HG02798 (cell line): ENCODE results near the gene GPR75.
"Not testable (repeated sequence)": the region's sequence is repeated elsewhere in the genome, so short reads cannot be mapped to it uniquely, and the experiment has no call there.

Experiments
- ATAC-seq: cut with Tn5 transposase; IDR thresholded peaks from one replicate; pipeline ENCODE4 v1.9.1; 2021; ENCODE audit warnings: mild to moderate bottlenecking; ENCODE audit not compliant: unreplicated experiment, poor library complexity

The GPR75 gene

DNA sequence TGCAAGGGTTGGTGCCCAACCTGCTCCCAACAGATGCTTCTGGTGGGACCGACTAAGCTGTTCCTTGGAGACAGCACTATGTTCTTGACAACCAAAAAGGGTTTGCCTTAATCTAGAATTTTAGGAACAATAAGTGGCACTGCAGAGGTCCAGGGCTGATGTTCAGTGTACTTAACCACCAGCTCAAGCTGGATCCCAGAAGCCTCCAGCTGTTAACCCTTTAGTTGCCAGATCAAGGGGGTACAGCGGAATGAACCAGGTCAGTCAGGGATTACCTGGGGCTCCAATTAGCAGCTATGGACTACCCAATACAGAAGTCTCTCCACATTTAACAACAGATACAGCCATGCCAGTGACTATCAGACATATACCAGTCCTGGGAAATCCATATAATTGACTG, 3.5 kb downstream of the GPR75 start:
- no peak for ATAC-seq

DNA sequence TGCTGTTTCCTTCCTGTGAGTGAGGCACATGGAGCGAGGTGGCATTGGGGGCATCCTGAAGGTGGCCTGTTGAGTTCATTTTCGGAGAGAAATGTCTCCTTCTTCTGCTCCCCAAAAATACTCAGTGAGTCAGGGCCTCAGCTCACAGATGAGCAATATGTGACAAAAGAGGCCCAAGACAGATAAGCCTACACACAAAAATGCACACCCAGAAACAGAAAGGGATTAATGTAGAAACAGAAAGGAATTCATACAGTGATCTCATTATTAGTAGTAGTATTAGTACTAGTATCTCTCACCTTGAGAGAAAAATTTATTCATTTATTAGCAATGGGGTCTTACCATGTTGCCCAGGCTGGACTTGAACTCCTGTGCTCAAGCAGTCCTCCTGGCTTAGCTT, 5.1 kb downstream of the GPR75 start:
- ATAC-seq: peak; percentile 45

DNA sequence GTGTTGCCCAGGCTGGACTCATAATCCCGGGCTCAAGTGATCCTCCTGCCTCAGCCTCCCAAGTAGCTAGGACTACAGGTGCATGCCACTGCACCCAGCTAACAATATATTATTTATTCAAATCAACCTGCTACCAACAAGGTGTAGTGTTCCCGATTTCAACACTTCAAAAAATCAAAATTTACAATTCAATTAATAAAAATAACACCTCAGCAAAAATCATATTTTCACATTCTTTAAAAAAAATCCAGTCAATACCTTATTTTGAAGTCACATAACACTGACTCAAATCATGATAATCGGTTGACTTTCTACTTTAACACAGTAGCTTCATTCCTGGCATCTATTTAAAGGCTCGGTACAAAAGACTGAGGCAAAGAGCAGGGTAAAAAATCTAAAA, 7.2 kb downstream of the GPR75 start:
- ATAC-seq: no peak

DNA sequence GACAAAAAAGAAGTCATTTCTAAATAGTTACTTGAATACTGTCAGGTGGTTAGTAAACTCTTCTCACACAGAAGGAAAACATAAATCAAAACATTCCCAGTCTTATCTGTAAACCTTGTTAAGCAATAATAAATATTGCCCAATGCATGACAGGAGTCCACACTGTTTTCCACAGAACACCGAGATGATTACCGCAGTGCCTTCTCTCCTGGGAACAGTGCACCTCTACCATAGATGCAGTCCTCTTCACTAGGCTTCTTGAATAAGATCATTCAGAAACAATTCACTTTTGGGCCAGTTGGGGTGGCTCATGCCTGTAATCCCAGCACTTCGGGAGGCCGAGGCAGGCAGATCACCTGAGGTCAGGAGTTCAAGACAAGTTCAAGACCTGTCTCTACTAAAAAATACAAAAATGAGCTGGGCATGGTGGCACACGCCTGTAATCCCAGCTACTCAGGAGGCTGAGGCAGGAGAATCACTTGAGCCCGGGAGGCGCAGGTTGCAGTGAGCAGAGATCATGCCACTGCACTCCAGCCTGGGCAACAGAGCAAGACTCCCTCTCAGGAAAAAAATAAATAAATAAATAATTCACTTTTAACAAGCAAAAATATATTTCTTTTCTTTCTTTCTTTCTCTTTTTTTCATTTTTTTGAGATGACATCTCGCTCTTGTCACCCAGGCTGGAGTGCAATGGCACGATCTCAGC, 8.6 kb downstream of the GPR75 start:
- not testable (repeated sequence) for ATAC-seq

DNA sequence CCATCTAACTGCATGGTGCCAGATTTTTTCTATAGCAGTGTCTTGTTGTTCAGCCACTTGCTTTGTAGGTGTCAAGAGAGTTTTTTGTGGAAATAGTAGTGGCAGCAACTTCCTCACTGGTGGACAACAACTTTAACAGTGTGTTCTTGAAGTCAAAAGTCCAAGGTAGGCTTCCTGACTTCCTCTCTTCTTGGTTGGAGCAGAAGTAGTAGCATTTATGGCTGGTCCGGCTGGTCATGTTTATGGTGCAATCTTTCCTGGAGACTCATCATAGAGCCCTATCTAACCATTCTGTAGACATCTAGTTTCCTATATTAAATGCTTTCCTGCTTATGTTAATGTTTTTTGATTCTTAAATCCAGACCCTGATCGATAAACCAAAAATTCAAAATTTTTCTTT, 11.7 kb downstream of the GPR75 start:
- no peak for ATAC-seq

DNA sequence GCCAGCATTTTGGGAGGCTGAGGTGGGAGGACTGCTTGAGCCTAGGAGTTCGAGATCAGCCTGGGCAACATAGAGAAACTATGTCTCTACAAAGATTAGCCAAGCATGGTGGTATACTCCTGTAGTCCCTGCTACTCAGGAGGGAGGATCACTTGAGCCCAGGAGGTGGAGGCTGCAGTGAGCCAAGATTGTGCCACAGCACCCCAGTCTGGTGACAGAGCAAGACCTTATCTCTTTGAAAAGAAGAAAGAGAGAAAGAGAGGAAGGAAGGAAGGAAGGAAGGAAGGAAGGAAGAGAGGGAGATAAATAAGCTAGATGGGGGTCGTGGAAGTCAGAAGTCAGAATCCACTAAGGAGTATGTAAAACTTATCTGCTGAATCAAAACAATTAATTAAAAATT, 16.2 kb downstream of the GPR75 start:
- no peak for ATAC-seq

DNA sequence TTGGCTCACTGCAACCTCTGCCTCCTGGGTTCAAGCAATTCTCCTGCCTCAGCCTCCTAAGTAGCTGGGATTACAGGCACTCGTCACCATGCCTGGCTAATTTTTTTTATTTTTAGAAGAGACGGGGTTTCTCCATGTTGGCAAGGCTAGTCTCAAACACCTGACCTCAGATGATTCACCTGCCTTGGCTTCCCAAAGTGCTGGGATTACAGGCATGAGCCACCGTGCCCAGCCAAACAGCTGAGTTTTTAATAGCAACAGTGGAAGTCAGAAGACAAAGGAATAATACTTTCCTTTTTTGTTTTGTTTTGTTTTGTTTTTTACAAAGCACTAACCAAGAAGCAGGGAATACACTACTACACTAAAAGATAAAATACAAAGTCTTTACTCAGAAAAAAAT, 16.9 kb downstream of the GPR75 start:
- ATAC-seq: no peak

DNA sequence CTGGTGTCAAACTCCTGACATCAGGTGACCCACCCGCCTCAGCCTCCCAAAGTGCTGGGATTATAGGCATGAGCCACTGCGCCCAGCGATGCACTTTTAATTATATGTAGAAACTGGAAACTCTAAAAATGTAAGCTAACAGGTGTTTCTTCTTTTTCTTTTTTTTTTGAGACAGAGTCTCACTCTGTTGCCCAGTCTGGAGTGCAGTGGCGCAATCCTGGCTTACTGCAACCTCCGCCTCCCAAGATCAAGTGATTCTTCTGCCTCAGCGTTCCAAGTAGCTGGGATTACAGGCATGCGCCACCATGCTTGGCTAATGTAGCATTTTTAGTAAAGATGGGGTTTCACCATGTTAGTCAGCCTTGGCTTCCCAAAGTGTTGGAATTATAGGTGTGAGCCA, 18.1 kb downstream of the GPR75 start:
- not testable (repeated sequence) for ATAC-seq

DNA sequence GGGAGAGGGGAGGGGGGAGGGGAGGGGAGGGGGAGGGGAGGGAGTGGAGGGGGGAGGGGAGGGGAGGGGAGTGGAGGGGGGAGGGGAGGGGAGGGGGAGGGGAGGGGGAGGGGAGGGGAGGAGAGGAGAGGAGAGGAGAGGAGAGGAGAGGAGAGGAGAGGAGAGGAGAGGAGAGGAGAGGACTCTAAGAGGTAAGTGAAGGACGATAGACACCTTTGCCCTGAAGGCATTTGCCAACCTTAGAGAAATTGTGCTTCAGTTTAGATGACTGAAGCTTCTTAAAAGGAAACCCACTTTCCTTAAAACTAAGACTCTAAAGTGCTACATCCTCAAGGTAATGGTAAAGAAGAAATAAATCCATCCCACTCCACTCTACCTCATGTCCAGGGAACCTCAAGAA, 19.2 kb downstream of the GPR75 start:
- ATAC-seq: no peak

DNA sequence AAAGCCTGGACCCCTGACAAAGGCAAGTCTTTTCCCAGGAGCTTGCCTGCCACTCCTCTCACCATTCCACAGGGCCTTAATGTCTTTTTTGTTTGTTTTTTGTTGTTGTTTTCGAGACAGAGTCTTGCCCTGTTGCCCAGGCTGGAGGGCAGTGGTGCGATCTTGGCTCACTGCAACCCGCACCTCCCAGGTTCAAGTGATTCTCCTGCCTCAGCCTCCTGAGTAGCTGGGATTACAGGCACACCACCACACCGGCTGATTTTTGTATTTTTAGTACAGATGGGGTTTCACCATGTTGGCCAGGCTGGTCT, 29.8 kb downstream of the GPR75 start:
- ATAC-seq: not testable (repeated sequence)

DNA sequence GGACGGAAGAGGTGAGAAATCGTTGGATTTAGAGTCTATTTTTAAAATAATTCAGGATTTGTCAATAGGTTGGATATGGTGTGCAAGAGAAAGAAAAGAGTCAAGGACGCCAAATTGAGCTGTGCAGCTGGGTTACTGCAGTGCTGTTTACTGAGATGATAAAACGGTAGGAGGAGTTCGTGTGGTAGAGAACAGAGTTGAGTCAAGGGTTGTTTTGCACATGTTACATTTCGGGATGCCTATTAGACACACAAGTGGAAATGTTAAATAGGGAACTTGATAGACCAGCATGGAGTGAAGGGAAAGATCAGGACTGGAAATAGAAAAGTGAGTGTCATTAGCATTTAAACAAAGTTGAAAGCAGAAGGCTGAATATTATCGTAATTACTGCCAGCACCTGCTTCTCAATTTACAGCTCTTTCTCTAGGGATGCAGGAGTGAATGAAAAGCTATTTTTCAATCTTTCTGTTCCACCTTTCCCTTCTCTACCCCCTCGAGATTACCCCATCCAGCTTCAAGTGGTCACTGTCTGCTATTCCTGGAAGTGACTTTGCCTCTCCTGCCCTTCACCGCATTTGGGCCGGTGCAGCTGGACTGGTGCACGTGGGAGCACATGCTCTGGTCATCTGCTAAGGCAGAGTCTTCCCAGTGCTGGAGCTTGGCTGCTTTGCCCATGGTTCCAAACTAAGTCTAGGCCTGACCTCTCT, 30.3 kb downstream of the GPR75 start:
- ATAC-seq: no peak

DNA sequence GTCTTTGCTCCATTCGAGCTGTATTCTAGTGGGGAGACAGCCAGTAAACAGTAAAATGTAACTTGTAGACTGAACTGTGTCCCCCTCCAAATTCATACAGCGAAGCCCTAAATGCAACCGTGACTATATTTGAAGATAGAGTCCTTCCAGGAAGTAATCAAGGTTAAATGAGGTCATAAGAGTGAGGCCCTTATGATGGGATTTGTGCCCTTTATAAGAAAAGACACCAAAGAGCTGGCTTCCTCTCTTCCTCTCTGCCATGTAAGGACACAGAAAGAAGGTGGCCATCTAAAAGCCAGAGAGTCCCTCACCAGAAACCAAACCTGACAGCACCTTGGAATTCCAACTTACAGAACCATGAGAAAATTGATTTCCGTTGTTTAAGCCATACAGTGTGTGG, 31.4 kb downstream of the GPR75 start:
- no peak for ATAC-seq

DNA sequence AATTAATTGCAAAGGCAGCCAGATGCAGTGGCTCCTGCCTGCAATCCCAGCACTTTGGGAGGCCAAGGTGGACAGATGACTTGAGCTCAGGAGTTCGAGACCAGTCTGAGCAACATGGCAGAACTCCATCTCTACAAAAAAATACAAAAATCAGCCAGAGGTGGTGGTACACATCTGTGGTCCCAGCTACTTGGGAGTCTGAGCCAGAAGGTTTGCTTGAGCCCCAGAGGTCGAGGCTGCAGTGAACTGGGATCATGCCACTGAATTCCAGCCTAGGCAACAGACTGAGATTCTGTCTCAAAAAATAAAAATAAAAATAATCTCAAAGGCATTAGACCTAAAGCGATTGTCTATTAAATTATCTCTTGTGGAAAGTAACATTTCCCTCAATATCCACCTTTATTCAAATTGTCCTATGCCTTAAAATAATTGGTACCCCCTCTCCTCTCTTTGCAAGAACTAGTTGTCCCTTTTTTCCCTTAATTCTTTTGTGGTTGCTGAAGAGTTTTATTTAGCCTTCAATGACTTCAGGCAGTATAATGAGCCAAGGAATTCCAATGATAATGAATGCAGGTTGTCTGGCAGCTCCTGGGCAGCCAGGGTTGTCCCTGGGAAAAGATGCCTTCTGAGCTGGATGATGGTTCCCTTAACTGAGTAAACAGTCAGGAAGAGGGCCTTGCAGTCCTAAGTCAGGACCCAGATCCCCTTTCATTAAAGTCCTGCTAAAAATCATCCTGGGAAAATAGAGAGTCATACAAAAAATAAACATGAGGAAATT, 32.2 kb downstream of the GPR75 start:
- ATAC-seq: no peak

DNA sequence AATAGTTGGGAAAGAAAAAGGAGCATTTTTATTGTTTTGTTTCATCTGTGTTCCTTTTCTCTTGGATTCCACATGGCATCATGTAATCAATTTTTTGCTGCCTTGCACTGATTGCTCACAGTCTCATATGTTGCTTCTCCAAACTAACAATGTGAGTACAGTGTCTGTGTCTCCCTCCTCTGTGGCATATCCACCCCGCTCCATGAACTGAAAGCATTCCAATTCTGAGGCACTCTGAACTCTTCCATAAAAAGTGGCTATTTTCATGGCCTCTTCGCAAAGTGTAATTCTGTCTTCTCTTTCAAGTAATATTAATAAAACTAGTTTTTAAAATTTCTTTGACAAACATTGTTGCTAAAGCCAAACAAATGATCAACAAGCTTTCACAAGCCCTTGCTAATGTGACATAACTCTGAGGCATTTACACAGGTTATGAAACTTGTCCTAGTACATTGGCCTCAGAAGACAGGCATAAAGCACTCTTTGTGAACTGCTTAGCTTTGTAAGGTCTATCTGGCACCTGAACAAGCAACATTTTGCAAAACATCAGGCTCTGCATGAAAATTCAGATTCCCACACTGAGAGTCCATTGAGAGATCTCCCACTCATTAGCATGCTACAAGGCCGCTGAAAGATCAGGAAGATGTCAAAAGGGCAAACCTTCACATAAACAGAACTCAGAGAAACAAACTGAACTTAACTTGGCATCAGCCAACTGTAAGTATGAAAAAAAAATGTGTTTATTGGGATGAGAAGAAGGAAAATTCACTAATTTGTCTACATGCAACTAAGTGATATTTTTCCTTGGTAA, 33.0 kb downstream of the GPR75 start:
- ATAC-seq: no peak

DNA sequence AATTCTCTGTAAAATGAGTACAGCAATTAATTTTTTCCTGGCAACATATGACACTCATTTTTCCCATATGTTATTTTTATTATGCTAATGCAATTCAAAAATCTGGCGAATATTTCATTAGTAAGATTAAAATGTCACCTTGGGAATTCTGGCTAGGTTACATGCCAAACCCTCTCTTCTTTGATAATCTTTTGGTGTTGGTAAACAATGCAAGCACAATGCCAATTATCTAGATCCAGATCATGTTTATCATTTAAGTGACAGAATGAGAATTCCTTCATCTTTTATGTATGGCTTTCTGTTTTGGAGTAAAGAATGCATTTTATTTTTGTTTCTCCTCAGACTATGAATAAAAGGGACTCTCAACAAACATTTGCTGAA, 33.7 kb downstream of the GPR75 start:
- no peak for ATAC-seq

DNA sequence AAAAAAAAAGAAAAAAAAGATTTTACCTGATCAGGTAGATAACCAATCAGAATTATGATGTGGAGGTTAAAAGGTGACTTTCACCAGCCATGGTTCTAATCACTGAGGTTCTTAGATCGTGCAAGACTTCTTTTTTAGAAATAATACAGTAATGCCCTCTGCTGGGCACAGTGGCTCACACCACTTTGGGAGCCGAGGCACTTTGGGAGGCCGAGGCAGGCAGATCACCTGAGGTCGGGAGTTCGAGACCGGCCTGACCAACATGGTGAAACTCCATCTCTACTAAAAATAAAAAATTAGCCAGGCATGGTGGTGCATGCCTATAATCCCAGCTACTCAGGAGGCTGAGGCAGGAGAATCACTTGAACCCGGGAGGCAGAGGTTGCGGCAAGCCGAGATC, 36.1 kb downstream of the GPR75 start:
- ATAC-seq: peak; percentile 42

DNA sequence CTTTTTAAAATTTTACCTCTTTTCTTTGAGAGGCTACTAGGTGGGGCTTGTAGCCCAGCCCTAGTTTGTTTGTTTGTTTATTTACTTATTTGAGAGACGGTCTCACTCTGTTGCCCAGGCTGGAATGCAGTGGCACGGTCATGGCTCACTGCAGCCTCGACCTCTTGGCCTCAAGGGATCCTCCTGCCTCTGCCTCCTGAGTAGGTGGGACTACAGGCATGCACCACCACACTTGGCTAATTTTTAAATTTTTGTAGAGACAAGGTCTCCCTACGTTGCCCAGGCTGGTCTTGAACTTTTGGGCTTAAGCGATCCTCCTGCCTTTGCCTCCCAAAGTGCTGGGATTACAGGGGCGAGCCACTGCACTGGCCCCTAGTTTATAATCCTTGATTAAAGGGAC, 38.0 kb downstream of the GPR75 start:
- ATAC-seq: no peak

DNA sequence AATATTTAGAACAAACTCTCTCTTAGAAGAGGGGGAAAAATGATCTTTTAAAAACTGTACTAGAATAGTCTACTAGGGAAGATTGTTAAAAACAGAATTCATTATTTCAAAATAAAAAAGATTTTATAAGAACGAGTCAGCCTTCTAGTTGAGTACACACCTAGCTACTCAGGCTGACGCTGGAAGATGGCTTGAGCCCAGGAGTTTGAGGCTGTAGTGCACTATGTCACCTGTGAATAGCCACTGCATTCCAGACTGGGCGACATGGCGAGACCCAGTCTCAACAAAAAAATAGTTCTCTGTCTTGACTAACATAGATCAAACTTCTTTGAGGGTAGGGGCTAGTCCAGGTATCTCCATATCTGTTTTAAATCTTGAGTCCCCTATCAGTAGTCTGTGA, 39.1 kb downstream of the GPR75 start:
- no peak for ATAC-seq

DNA sequence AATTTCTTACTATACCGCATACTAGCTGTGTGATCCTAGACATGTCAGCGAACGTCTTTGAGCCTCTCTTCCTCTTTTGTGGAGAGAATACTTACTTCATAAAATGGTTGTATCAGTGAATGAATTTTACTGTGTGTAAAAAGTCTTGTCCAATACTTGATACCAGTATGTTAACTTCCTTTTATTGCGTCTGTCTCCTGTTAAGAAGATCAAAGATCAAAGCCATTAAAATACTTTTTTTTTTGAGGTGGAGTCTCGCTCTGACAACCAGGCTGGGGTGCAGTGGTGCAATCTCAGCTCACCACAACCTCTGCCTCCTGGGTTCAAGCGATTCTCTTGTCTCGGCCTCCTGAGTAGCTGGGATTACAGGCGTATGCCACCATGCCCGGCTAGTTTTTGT, 39.7 kb downstream of the GPR75 start:
- ATAC-seq: no peak

DNA sequence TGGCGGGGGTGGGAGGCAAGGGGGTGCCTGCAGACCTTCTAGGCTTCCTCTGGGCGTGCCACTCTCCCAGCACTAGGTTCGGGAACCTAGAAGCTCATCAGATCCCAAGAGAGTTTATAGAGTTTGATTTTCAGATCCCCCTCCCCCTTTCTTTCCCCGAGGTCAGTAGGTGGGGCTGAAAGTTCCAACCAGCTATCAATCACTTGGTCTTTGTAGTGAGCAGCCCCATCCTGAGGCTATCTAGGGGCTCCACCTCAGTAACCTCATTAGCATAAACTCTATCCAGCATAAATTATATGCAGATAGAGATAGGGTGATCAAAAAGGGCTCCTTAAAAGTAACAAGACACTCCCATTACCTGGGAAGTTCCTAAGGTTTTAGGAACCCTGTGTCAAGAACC, 40.1 kb downstream of the GPR75 start:
- no peak for ATAC-seq
